ACHN (cell line): ENCODE measurements around the gene ARHGAP23.

Source experiments
- DNase-seq: peaks from one replicate; pipeline ENCODE4 v3.0.0-alpha.2; 2015
- in situ Hi-C: cut with HindIII; loops from 2 replicates; pipeline ENCODE4 v1.10.0; 2017; ENCODE audit warnings: low sequenced_read_pairs, low pct_ligation_motif_present, low pct_unique_long_range_greater_than_20kb

The ARHGAP23 gene

GRCh38 chr17:38439436-38439835 lies 11.2 kb downstream of the ARHGAP23 start:
- DNase-seq = no peak
- in situ Hi-C loops = no loop called here

- in situ Hi-C loops = no loop called here
- DNase-seq = no peak
Measured at GRCh38 chr17:38440614-38441397, 12.5 kb downstream of the ARHGAP23 start.

- no peak for DNase-seq
- in situ Hi-C loops = no loop called here
Measured at GRCh38 chr17:38441429-38442061, 13.3 kb downstream of the ARHGAP23 start.

- in situ Hi-C loops = no loop called here
- no peak for DNase-seq
Measured at GRCh38 chr17:38442548-38442947, 14.3 kb downstream of the ARHGAP23 start.

- in situ Hi-C loops = no loop called here
- DNase-seq = no peak
Measured at GRCh38 chr17:38443356-38444031, 15.2 kb downstream of the ARHGAP23 start.

GRCh38 chr17:38444151-38444550 lies 15.9 kb downstream of the ARHGAP23 start:
- in situ Hi-C loops = no loop called here
- peak; percentile 70 for DNase-seq

- in situ Hi-C loops = no loop called here
- DNase-seq = no peak
Measured at GRCh38 chr17:38447502-38448085, 19.3 kb downstream of the ARHGAP23 start.

GRCh38 chr17:38448208-38448771 lies 20.0 kb downstream of the ARHGAP23 start:
- in situ Hi-C loops = no loop called here
- DNase-seq = no peak

- in situ Hi-C loops = no loop called here
- no peak for DNase-seq
Measured at GRCh38 chr17:38449364-38449763, 21.1 kb downstream of the ARHGAP23 start.

- in situ Hi-C loops = no loop called here
- no peak for DNase-seq
Measured at GRCh38 chr17:38450557-38451029, 22.3 kb downstream of the ARHGAP23 start.

GRCh38 chr17:38451030-38451839 lies 23.0 kb downstream of the ARHGAP23 start:
- peak; percentile 29 for DNase-seq
- in situ Hi-C loops = no loop called here

GRCh38 chr17:38451840-38452529 lies 23.7 kb downstream of the ARHGAP23 start:
- DNase-seq = no peak
- in situ Hi-C loops = no loop called here

- in situ Hi-C loops = no loop called here
- DNase-seq = no peak
Measured at GRCh38 chr17:38452719-38453118, 24.5 kb downstream of the ARHGAP23 start.

- in situ Hi-C loops = no loop called here
- peak; percentile 61 for DNase-seq
Measured at GRCh38 chr17:38453951-38454421, 25.7 kb downstream of the ARHGAP23 start.

GRCh38 chr17:38454532-38454931 lies 26.3 kb downstream of the ARHGAP23 start:
- DNase-seq = peak; percentile 90
- in situ Hi-C loops = no loop called here

GRCh38 chr17:38455288-38455915 lies 27.1 kb downstream of the ARHGAP23 start:
- in situ Hi-C loops = no loop called here
- DNase-seq = no peak
